Brain pericyte (primary cell): ENCODE data around the gene FGF6.
"Not testable (repeated sequence)": the region's sequence is repeated elsewhere in the genome, so short reads cannot be mapped to it uniquely, and the experiment has no call there.

ENCODE experiments used
- DNase-seq: peaks from one replicate; pipeline ENCODE4 v3.0.0-alpha.2; 2012; ENCODE audit warnings: low read depth, low spot score

The FGF6 gene

DNA sequence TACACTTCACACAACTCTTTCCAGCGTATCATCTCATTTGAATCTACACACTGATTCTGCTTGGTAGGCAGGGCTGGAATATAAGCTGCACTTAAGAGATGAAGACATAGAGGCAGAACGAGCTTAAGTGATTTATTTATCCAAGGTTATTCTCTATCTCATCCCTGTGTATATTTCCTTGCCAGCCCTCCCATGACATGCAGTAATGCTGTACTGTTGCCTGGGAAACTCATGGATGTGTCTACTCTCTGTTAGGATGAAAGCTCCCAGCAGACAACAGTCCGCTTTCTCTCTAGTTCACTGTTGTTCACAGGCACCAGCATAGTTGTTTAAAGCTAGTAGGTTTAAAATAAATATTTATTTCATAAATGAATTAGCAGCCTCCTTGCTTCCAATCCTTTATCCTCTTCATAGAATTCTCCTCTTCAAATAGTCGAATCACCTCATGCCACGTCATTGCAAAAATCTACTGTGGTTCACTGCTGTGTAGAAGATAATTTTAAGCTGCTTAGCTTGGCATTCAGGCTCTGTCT, 25.4 kb downstream of the FGF6 start:
- DNase-seq = no peak

DNA sequence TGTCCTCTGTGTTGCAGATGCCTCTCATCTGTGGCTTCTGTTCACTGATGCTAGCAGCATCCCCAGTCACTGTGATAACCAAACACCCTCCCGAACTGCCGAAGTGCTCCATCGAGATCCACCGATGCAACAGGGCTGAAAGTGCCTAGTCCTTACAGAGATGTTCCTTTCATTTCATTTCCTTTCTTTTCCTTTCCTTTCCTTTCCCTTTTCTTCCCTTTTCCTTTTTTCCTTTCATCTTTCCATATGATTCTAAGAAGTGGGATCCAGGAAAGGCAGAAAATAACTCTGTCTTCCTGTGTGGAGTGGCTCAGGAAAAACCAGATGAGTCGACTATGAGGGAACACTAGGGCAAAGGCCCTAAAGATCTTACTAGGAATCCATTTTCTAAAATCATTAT, 26.7 kb downstream of the FGF6 start:
- DNase-seq = no peak

DNA sequence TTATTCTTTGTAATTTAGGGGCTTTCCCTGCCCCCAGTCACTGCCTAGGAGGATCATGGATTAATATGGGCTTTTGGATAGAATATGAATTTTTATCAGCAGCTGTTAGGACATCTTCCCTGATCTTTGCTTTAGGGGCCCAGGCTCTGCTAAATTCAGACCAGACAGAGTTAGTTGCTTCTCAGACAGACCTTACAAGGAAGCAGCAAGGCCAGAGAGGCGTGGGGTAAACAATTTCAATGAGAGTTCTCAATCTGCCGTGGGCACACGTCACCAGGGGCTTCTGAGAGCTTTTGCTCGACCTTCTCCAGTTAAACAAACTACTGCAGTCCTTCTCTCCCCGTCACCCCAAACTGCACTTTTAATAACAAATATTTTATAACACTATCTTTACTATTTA, 27.7 kb downstream of the FGF6 start:
- DNase-seq = no peak

DNA sequence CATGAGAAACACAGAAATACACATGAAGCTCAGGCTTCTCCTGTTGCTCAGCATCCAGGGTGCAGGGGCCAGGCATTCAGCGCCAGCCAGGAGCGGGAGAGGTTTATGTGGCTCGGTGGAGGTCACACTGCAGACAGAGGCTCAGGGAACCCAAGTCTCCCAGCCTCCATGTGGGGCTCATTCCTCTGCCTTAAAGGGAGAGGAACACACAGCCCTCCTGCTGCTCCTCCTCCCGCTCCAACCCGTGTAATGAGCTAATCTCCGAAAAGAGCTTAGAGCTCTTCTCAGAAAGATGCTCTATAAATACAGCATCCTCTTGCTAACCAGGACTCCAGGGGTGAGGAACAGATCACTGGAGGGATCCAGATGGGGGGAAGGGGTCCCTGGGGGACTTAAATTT, 28.2 kb downstream of the FGF6 start:
- DNase-seq = no peak

DNA sequence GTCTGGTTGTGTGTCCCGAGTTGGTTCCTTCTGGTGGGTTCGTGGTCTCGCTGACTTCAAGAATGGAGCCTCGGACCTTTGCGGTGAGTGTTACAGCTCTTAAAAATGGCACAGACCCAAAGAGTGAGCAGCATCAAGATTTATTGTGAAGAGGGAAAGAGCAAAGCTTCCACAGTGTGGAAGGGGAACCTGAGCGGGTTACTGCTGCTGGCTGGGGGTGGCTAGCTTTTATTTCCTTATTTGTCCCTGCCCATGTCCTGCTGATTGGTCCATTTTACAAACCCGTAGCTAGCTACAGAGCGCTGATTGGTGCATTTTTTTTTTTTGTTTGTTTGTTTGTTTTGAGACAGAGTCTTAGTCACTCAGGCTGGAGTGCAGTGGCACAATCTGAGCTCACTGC, 29.3 kb downstream of the FGF6 start:
- DNase-seq = no peak

DNA sequence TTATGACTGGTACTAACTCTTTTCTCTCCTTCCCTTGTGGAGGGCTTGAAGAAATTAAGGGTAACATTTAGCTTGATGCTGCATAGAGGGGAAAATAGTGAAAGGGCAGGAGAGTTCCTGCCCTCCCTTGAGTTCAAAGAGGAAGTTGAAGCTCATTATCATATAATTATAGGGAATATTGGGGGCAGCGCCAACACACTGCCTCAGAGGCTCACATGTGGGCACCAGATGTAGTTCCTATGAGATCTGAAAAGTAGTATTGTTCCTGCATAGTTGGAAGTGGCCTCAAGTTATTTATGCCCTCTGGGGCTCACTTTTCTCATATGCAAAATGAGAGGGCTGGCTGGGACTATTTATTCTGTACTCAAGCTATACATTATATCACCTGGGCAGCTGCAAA, 33.1 kb downstream of the FGF6 start:
- DNase-seq = no peak

DNA sequence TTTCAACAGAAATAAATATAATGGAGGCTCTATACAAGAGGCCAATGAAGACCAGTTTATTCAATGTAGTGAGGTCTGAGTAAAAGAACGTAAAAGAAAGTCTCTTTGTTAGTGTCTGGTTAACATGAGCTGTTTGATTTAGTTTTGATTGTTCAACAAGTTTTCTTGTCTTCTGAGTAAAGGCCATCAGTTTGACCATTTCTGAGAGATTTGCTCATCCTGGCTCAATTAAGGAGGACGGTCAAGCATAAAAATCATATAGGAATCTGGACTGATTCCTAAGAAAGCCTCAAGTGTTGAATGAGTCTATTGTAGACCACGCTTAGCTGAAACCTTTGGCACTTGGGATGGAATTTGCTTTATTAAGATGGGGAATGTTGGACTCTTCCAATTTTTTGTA, 33.6 kb downstream of the FGF6 start:
- DNase-seq = no peak

DNA sequence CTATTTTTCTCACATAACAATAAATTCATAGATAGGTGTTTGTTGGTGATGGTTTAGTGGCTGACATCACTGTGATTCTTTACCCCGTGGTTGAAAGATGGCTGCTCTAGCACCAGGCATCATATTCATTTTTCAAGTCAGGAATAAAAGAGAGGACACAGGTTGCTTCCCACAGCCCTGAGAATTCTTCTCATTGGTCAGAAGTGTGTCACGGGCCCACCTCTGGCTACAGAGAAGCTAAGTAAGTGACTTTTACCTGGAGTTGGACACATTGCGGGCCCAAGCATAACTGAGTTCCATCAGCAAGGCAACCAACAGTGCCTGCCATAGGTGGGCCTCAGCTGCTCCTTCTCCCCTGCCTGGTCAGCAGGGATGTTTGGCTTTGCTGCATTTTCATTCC, 38.5 kb downstream of the FGF6 start:
- no peak for DNase-seq

DNA sequence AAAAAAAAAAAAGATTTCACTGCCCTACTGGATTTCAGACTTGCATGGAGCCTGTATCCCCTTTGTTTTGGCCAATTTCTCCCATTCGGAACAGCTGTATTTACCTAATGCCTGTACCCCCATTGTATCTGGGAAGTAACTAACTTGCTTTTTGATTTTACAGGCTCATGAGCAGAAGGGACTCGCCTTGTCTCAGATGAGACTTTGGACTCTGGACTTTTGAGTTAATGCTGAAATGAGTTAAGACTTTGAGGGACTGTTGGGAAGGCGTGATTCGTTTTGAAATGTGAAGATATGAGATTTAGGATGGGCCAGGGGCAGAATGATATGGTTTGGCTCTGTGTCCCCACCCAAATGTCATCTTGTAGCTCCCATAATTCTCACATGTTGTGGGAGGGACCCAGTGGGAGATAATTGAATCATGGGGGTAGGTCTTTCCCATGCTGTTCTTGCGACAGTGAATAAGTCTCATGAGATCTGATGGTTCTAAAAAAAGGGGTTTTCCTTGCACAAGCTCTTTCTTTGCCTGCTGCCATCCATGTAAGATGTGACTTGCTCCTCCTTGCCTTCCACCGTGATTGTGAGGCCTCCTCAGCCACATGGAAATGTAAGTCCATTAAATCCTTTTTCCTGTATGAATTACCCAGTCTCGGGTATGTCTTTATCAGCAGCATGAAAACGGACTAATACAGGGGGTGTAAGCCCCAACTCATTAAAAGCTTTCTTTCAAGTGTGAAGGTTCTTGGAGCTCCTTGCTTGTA, 40.6 kb downstream of the FGF6 start:
- DNase-seq = not testable (repeated sequence)

DNA sequence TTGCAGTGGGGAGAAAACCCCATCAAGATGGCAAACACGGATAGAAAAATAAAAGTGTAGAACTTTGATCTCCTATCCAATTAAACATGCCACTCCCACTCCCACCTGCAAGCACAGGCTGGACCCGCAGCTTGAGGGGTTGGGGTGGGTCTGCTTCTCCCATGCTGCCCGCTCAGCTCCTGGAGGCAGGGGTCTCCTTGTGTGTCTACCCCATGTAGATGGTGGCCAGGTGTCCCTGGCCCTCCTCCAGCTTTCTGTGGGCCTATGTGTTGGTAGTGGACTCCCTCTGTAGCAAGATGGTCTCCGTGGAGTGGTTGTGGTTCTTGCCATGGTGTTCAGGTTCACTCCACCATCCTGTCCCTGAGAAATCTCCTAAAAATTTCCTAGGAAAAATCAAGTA, 42.6 kb downstream of the FGF6 start:
- DNase-seq = no peak

DNA sequence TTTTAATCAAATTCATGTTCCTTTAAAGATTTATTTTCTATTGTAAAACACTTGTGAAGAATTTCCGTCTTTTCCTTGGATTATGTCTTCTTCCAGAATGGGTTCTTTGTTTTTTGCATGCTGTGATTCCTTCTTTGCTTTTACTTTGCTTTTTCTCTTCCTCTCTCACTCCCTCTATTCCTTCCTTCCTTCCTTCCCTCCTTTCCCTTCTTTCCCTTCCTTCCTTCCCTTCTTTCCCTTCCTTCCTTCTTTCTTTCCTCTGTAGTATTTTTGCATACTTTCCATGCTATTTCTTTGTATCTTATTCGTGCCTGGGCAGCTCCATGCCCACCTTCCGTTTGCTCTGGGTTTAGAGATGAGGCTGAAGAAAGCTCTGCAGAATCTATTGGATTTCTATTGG, 44.5 kb downstream of the FGF6 start:
- DNase-seq = no peak

DNA sequence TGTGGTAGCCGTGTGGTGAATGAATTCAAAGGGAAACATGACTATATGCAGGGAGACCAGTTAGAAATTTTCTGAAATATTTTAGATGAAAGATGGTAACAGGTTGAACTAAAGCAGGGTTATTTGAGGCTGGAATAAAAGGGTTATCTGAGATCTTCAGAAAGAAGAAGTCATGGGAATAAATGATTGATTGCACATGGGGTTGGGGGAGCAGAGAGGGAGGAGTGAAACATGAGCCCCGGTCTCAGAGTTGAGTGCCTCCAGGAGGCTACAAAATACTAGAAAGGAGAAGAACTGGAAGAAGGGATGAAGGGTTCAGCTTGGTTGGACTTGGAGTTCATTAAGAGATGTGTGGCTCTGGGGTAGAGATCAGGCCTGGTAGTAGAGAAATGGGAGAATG, 49.8 kb downstream of the FGF6 start:
- no peak for DNase-seq

DNA sequence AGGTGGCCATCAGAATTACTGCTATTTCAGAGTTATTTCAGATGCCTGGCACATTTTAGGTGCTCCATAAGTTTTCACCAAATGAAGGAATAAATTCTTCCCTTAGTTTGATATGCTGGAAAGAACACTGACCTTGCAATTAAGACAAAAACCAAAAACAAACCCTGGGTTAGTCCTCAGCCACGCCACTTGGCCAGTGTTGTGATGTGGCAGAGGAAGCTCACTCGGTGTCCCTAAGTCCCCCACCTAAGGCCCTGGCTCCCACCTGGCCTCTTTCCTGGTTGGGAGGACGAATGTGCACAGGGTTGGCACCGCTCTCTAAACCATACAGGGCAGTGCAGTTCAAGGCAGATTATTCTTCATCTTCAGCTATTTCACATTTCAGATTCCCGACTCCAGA, 52.4 kb downstream of the FGF6 start:
- DNase-seq = no peak

DNA sequence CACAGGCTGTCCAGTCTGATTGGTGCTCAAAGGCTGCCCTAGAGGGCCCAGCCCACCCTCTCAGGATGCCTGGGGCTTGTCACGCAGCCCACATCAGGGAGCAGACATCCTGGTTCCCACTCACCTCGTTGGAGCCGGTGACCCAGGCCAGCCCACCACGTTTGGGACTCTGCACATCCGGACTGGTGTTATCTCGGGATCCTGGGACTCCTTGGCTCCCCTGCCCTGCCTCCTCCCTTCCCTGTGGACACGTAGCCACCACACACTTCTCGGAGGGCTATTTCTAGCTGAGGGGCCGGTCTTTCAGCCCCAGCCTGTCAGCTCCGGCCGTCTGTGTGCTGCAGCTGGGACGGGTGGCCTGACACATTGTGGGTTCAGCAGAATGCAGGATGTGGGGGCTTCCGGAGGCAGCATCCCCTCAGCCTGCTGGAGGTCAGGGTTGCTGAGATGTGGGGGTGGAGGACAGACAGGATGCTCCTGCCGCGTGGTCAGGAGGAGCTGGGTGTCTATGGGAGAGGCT, 53.3 kb downstream of the FGF6 start:
- no peak for DNase-seq

DNA sequence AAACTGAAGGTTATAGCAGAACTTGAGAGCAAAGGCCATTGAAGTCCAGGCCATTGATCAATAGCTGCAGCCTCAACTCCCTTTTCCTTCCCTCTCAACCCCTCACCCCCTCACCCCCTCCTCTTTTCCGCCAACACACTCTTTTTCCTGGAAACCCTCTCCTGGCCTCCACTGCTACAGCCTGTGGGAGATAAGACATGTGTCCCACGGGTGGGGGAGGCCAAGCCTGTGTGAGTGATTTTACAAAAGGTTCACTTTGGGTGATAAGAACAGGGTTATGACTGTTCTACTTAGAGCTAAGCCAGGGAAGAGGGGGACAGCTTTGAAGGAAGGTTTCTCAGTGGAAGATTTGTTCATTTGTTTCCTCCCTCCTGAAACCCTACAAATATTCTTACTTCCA, 57.0 kb downstream of the FGF6 start:
- DNase-seq = no peak

DNA sequence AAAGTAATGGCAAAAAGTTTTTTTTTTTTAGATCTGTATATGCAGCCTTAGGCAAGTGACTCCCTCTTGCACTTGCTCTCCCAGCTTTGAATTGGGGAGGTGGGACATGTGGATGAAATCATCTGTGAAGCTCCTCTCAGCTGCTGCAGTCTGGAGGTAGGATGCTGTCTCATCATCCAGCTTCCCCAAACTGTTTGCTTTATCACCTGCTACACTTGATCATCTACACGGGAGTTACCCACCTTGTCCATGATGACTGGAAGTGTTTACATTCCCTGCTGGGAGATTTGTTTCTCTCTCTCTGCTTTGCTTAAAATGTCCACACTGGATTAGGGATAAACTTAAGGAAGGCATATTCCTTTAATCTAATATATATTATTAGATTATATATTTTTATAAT, 57.6 kb downstream of the FGF6 start:
- no peak for DNase-seq

DNA sequence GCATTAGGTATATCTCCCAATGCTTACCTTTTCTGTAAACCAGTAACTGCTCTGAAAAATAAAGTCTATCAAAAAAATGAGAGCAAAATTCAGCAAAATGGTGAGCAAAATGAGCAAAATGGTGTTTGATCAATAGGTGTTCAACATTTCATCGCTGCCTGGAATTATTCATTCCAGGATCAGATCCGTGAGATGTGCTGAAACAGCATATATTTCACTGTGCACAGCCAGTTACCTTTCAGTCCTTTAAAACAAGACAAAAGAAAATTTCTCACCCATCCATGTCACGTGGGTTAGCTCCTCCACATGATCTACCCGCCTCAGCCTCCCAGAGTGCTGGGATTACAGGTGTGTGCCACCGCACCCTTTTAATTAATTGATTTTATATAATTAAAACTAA, 58.0 kb downstream of the FGF6 start:
- no peak for DNase-seq

DNA sequence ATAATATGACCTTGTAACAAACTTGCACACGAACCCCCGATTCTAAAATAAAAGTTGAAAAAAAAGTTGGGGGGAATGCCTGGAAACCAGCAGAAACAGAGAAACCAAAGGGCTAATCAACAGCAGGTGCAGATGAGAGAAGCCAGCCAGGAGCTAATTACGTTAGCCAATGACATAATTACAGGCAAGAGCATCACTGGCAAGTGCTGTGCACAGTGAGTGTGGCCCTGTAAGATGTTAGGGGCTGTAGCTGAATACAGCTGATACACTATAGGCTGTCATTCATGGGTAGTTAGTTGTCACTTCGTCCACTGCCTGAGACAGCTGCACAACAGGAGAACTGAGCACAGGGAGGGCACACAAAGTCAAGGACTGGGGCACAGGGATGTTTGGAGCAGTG, 58.8 kb downstream of the FGF6 start:
- DNase-seq = no peak
